COLO829 (cell line): ENCODE measurements around the gene ENOX1.

Source experiments
- DNase-seq: peaks from one replicate; pipeline ENCODE4 v3.0.0; 2012; ENCODE audit warnings: low spot score

The ENOX1 gene

DNA sequence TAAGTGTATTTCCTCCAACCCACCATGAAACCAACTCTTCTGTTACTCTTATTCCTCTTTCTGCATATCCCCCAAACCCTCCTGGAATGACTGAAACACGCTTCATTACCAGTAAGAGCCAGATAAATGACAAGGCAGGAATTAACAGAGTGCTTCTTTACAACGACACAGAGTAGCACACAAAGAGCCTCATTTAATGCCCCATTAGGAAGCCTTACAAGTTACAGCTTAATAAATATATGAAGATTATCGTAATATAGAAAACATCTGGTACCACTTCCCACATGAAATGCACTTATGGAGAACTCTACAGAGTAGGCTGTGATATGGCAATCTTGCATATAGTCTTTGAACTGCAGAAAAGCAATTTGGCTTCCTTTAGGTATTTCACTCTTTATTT is 116.8 kb downstream of the ENOX1 start:
- DNase-seq = no peak

DNA sequence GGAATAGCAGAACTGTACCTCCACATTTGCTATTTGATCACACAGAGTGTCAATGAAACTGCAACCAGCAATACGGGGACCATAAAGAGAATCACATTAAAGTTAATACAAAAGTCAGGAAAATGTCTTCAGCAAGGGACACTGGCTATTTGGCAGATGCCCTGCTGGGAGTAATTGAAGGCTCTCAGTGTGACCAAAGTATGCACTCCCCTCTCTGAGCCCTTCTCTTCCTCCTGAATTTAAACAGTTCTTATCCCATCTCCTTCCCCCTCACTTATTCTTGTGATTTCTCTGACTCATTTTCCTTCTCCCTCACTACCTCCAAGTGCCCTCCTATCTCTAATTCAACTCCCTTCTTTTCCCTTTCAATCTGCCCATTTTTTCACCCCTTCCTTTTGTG is 117.7 kb downstream of the ENOX1 start:
- DNase-seq = no peak

DNA sequence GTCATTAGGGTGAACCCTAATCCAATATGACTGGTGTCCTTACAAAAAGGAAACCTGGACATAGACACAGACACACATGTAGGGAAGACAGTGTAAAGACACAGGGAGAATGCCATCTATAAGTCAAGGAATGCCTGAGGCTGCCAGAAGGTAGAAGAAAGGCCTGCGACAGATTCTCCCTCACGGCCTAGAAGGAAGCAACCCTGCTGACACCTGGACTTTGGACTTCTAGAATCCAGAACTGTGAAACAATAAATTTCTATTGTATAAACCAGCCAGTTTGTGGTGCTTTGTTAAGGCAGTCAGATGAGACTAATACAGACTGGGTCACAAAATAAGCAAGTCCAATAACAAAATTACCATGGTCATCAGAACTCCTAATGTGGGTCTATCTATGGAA is 120.4 kb downstream of the ENOX1 start:
- no peak for DNase-seq

DNA sequence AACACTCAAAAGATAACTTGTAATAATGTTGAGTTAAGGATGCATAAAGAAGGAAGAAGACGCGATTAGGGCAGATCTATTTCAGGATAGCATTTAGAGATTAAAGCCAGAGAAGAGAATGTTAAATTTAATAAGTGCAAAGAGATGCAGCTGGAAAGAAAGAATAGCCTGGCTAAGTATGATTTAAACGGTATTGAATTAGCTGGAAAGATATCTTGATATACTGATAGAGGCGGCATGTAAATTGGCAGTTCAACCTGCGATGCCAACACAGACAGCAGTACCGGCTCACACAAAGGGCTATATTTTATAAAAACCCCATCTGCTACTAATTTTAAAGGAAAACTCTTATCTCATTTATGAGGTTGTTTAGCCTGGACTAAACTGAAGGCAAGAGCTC is 121.4 kb downstream of the ENOX1 start:
- DNase-seq = no peak

DNA sequence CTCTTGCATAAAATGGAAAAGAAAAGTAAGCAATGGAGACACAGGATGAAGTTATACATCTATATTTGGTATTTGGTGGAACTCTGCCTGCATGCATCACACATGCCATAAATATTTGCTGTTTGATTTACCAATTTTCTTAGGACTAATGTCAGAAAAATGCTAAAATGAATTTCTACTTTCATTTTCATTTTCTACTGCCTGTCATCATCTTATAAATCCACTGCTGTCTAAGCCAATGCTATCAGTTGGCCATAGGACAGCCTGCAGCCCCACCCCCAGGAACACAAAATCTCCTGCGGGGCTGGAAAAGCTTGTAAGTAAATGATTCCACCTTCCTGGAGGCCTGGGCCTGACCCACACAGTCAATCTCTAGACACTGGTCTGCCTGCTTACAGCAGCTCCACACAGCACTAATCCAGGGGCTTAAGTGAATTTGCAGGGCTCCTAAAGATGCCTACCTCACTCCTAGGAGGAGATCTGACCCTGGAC is 122.0 kb downstream of the ENOX1 start:
- no peak for DNase-seq

DNA sequence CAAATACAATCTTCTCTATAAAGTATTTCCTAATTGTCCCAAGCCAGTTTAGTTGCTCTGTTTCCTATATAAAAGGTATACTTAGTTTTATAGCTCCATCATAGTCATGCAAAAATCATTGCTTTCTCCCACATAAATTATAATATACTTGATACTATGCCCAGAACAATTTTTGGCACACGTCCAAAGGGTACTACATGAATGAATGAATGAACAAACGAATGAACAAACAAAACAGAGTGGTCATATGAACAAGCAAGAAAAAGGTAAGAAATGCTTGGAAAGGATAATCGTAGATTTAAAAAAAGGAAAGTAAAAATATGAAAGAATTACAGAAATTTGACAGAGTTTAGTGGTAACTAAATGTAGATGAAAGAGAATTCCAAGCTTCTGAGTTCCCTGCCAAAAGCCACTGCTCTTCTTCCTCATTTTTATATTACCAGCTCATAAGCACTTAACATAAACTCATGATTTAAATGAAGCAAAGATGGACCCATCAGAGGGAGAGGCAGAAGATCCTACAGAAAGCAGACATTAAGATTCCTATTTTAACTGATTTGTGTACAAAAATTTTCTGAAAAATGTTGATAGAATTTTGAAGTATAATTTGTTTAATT is 123.2 kb downstream of the ENOX1 start:
- no peak for DNase-seq

DNA sequence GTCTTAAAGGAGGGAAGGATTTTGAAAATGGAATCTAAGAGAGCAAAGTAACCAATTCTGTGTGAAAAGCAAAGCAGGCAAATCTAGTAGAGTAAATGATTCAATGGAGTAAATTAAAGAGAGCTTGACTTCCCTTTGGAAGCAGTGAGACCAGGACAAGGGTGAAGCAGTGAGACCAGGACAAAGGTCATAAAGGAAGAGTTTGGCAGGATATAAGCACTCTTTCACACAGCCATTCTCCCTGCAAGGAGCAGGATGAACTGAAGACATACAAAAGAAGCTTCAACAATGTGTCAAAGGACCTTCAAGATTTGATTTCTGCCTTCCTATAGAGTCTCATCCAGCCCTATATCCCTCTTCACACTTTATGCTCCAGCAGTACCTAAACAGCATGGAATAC is 123.8 kb downstream of the ENOX1 start:
- no peak for DNase-seq

DNA sequence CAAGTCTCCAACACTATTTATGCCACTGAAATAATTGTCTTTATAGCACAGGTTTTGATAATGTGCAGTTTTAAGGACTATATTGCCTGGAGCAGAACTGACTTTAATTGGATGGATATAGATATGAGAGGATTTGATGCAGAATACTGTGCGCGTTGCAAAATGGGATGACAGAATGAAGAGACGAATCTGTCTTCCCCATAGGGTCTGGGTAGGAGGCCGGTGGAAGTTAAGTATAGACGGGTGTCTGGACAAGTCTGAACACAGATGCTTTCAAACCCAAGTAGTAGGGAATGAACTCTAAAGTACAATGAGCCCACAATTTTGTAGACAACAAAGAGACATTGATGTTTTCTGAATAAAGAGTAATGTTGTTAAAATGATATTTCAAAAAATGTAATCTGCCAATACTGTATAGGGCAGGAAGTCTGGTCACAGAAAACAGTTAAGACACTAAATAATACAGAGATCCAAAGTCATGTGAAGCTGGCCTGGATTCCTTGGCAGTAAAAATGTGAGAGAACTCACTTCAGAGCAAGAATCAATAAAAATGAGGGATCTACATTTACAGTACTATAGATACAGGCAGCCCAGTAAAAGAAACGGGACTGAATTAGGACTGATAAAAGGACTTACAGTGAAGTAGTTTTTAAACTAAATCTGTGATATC is 125.5 kb downstream of the ENOX1 start:
- DNase-seq = peak; percentile 32

DNA sequence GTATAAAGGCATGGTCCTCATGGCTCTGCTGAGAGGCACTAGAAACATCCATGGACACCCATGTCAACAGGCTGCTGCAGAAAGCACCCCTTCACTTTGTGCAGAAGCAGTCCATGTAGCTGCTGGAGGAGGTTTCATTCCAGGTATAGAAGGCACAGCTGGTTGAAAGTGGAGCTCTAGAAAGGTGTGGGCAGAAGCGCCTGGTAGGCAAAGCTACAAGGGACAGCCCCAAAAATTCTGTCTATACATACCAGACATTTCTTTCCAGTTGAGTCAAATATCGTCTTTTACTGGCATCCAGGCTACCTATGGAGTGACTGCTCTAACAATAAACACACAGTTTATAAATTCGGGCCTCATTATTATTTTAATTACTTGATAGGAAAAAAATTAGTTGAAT is 129.3 kb downstream of the ENOX1 start:
- DNase-seq = no peak

DNA sequence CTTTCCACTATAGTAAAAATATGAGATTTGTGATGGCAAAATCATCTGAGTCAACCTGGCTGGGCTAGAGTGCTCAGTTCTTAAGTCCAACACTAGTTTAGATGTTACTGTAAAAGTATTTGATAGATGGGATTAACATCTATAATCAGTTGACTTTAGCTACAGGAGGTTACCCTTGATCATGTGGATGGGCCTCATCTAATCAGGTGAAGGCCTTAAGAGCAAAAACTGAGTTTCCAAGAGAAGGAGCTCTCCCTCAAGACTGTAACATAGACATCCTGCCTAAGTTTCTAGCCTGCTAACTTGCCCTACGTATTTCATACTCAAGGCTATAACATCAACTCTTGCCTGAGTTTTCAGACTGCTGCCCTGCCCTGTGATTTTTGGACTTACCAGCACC is 132.8 kb downstream of the ENOX1 start:
- DNase-seq = no peak

DNA sequence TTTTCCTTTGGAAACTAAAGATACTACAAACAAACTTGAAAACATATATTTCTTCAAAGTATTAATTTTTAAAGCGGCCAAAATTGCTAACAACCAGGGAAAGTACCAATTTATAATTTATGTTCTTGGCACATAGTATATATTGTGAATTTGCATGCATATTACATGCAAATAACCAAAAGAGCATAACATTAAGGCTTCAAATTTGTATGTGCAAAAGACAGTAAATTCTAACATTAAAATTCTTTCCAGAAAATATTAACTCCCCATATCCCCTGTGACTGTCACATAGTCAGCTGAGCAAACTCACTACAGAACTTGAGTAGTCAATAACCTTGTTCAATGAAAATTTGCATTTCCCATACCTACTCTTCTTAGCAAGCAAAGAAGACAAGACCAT is 133.4 kb downstream of the ENOX1 start:
- no peak for DNase-seq

DNA sequence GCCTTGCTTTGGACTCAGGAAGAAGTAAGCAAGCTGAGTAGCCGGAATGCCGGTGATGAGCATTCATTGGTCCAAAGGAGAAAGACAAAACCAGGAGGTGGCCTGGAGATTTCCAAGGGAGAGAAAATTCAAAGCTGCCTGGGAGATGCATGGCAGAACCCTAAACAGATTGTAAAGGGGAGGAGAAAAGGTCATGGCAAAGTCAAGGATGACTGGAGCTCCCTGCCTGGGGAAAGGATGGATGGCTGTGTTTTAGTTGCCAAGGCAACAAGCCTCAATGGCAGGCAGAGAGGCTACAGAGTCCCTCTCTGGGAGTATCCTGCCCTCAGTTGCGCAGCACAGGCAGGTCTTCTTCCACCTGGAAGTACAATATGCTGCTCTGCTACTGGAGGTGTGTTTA is 134.0 kb downstream of the ENOX1 start:
- DNase-seq = no peak

DNA sequence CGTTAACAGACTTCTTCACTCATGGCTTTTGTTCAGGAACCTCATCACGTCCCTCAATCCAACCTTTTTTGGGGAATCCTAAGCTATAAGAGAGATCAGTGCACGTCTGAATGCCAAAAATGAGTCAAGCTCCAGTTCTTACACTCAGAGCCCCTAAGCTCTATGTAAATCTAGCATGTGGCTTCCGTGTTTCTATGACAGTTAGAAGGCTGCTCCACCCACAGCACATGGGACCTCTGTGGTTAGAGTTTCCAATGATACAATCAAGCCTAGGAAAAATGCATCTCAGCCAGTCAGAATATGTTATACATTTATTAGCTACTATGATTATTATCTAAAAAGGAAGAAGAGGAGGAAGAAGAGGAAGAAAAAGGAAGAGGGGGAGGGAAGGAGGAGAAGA is 135.9 kb downstream of the ENOX1 start:
- DNase-seq = no peak

DNA sequence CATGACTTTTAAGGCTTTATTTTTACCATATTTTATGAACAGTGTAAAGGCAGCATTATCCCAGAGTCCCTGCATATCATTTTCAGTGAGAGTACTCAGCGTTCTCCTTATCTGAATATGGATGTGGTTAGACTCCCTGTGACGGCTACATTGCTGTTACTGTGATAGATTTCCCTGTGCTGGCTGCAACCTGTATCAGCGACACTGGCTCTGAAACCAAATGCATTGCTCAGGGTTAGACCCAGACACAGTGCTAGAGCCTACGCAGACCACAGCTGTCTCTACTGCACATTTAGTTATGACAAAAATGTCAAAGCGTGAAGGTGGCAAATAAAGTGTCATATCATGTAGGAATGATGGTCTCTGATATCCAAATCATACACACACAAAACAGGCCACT is 138.0 kb downstream of the ENOX1 start:
- DNase-seq = no peak

DNA sequence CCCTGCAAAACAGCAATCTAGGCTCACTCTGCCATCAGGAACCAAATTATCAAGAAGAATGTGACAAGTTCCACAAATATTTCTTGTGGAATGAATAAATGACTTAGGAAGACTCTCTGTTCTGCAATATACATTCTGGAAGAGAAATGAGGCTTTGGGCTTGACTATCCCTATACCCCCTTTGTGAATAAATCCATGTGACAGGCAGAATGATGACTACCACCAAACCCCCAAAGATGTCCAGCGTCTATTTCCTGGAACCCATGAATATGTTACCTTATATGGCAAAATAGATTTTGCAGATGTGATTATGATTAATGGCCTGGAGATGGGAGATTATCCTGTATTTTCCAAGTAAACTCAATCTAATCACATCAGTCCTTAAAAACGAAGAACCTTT is 139.3 kb downstream of the ENOX1 start:
- DNase-seq = no peak

DNA sequence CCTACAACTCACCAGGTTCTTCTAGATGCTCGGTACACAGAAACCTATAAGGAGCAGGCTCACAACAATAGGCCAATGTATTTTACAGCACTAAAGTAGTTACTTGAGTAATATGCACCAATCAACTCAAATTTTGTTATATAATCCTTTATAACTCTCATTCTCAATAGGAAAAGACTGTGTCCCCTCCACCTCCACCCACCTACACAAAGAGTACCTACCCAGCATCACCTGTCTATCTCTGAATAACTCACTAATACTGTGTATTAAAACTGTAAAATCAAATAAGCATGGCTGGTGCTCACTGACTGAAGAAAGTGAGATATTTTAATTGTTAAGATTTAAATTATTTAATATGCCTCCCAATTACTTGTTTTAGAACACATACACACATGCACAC is 146.3 kb downstream of the ENOX1 start:
- no peak for DNase-seq

DNA sequence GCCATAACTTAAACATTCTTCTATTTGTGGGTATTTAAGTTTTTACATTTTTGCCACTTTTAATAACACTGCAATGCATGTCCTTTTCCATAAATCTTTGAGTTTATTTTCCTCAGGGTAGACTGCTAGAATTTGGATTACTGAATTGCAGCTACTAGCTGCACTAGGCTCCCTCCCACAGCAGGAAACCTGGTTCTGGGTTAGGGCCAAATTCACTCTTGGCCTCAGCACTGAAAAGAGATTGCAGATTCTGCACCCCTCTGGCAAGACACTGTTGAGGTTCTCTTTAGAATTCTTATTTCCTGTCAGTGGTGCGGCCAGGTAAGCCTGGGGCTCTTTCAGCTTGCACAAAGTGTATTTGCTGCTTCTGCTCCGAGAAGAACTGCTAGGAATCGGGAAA is 155.7 kb downstream of the ENOX1 start:
- no peak for DNase-seq

DNA sequence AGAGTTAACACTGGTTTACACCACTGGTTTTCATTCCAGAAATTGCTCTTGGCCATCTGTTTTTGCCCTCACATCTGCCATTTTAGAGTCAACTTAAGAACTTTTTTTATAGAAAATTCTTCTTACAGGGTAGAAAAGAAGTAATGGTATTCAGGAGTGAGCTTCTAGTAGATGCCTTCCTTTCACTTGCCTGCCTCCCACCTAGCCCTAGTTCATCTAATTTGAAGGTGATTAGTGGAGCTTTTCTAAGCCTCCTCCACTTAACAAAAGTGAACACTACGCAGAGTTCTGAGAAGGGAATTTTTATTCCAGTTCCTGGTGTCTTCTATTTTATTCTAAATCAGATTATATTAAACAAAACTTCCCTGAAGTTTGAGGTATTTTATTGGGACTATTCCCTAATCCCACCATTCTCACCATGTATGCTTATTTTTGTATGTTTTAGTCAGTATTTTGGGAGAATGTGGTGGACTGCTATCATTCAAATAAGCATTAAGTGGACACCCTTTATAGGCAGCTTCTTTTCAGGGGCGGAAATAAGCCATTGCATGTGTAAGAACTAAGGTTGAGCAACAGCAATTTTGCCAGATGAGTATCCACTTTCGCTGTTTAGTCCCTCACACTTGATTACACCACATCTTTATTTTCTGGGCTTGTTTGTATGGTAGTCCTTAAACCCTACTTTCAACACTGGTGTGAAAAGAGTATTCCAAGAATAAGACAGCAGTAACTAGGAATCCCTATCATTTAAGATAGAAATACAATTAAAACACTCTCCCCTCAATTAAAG is 156.9 kb downstream of the ENOX1 start:
- DNase-seq = no peak

DNA sequence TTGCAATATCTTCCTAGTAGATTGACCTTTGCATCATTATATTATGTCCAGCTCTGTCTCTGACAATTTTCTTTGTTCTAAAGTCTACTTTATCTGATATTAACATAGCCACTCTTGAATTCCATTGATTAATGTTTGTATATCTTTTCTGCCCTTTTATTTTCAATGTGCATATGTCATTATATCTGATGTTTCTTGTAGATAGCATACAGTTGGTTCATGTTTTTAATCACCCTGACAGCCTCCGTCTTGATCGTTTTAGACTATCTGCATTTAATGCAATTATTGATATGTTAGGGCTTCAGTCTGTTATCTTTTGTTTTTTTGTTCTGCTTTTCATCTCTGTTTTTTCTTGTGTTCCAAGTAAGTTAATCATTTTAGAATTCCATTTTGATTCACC is 159.8 kb downstream of the ENOX1 start:
- DNase-seq = no peak

DNA sequence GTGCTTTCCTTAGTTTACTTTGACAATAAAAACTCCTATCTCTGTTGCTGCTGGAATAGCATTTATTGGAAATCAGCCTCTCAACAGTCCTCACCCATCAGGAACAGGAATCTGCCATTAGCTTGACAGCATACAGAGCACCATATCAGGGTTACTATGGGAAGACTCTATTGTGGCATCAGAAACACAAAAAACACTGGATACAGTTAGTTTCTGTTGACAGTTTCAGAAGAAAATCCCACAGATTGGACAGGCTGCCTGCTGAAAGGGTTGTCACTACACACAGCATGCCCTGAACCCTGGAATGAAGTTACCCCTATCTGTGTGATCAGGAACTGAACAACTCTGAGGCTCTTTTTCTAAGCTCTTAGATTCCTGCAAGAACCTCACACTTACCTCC is 172.7 kb downstream of the ENOX1 start:
- DNase-seq = no peak

DNA sequence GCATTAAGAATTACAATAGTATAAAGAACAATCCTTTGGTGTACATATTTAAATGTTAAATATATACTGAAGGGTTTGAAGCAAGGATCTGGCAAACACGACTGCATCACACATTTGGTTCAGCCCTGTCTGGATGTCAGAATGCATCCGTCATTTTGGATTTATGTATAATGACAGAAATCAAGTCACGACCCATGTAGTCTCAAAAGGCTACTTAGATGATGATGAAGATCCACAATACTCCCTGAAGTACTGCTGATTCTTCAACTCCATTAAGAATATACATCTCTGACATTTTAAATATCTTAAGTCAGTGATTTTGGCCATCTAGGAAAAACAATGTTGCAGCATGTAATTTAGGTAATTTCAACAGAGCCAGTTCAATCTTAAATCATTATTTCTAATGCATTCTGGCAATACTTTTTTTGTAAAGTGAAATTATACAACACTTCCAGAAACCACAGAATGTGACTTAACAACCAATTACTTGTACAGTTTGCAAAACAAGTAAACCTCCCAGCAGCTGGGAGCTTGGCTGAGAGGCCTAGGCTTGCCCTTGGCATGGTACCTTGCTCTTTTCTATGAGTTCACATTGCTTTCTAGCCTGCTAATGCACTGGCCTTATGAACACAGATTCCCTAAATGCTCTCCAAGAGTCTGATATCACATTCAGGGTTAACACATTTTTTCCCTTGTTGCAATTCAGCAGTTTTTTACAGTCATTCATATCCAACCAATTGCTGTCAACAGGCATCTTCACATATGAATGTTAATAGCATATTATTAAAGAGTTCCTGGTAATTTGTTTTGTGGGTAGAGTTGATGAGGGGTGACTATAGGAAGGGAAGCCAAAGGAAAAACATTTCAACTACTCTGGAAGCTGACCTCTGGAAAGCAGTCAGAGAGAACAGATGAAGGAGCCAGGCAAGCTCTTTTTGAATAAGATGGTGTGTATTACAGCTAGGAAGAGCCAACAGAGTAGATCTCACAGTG is 175.2 kb downstream of the ENOX1 start:
- DNase-seq = no peak
